Fibroblast of villous mesenchyme (primary cell): ENCODE measurements around the gene RBM6. TPM values are rescaled to one million over a fixed set of nuclear protein-coding genes. Genes with fewer than 3 reads are reported as not detected.

Source experiments
- DNase-seq: peaks from one replicate; pipeline ENCODE4 v3.0.0-alpha.2; 2010; ENCODE audit warnings: low read depth
- H3K4me3 ChIP-seq: 2 replicates; pipeline ENCODE4 v1.5.1; 2011; ENCODE audit warnings: low read depth, mild to moderate bottlenecking, low read length
- total RNA-seq: library from RNA; depleted of rRNA; stranded (reverse); fragments of >200 nt; gene quantifications from 2 replicates; pipeline ENCODE4 v1.2.3, GENCODE V29; 2012
- TF ChIP-seq, protein P1 (sequence below): IDR thresholded peaks from 2 replicates; pipeline ENCODE4 v1.5.1; 2012; ENCODE audit warnings: low read depth, mild to moderate bottlenecking, low read length; ENCODE audit not compliant: insufficient read depth

The RBM6 gene
- total RNA-seq, 1 donor = 61.7 TPM

DNA sequence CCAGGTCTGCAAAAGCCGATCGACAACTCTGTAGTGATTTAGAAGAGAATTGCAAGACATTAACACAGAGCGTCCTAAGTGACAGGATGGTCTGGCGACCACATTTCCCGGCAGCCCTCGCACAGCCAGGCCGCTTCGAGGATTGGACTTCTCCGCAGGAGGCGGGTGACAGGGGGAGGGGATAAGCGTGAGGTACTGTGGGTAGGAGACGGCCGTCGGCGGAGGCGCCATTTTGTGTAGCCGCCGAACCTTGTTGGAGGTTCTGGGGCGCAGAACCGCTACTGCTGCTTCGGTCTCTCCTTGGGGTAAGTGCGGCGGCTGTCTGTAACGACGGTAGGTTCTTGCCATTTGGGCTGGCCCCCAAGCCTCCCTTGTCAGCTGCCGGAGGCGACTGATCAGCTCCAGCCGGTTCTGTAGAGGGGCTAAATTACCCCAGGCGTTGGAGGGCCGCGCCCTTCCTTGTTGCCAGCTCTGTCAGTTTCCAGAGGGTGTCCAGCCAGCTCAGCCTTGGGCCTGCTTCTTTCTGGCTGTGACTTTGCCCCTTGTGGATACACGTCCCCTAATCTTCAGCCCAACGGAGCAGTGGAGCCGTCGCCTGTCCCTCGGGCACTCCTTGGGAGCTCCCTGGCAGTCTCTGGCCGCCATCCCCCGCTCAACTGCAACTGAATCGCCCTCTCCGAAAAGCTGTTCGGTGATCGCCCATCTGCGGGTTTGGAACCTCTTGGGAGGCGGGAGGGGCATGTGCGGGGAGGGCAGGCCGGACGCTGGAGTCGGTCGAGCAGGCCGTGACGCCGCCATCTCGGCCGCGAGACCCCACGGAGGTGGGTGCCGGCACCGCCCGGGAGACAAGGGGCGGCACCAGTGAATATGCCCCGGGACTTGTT lies 149.0 kb downstream of the RBM6 start, which contains the start of gene RBM5:
TSS of gene RBM5 (plus strand) at position 195 of the 884 bp plus-strand sequence. CDS start 1,516 bp downstream, outside the sequence.
- peak within 1 kb of the TSS; percentile 95 for H3K4me3 ChIP-seq
- TF ChIP-seq, protein P1, sequence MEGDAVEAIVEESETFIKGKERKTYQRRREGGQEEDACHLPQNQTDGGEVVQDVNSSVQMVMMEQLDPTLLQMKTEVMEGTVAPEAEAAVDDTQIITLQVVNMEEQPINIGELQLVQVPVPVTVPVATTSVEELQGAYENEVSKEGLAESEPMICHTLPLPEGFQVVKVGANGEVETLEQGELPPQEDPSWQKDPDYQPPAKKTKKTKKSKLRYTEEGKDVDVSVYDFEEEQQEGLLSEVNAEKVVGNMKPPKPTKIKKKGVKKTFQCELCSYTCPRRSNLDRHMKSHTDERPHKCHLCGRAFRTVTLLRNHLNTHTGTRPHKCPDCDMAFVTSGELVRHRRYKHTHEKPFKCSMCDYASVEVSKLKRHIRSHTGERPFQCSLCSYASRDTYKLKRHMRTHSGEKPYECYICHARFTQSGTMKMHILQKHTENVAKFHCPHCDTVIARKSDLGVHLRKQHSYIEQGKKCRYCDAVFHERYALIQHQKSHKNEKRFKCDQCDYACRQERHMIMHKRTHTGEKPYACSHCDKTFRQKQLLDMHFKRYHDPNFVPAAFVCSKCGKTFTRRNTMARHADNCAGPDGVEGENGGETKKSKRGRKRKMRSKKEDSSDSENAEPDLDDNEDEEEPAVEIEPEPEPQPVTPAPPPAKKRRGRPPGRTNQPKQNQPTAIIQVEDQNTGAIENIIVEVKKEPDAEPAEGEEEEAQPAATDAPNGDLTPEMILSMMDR = no peak
- DNase-seq = peak; percentile 93

DNA sequence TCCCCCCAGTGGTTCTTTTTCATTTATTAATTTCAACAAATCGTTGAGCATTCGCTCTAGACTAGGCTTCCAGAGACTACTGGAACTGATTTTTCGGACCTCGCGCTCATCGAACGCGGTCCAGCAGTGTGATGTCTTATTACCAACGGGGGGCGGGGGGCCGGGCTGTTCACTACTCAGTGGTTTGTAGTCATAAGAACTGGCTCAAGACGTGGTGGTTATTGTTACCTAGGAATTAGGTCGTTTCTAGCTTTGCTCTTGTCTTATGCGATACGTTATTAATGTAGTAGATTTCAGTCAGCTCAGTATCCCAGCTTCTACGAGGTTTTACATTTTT lies 149.6 kb downstream of the RBM6 start:
- DNase-seq = peak; percentile 38
- TF ChIP-seq, protein P1 = no peak
- H3K4me3 ChIP-seq = peak overlapping the region; percentile 95

DNA sequence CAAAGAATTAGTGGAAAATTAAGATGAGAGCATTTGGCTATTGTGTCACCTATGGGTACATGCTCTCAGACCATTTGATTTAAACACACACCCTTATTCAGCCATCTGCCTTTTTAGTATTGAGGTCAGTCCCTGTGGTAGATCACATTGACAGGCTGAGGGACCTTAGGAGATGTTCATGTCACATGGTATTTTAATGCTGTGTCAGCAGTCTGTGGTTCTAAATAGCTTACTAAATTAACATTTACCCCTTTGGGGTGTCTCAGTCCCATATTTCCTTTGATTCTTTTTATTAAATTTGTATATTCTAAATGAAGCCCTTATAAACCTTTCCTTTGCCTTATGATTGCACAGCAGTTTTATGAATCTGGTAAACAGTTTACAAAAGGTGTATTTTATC lies 151.0 kb downstream of the RBM6 start:
- peak; percentile 13 for DNase-seq
- TF ChIP-seq, protein P1 = no peak
- peak overlapping the region; percentile 95 for H3K4me3 ChIP-seq

DNA sequence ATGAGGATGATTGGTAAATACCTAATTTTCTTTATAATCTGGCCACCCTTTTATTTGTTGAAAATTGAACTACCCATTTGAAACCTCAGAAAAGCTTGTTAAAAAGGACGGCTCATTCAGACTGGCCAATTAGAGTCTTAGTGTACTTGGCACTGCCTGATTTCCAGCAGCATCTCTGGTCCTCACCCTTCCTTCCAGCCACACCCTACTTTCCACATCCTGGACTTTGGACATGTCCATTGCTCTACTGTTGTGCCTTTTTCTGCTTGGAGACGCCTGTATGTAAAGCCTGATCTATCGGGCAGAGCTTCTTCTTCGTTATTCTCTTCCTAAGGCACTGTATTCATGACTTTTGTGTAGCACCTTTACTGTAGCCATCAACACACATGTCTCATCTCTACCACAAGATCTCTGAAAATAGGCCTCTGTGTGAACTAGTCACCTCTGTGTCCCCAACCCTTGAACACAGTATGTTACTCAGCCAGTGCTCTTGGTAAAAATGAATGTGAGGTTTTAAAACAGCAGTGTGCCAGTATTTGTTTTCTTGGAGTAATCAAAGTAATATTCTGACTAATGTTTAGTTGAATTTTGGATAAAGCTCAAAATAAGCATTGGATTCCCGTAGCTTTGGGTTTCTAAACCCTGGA lies 155.5 kb downstream of the RBM6 start:
- no peak for DNase-seq
- TF ChIP-seq, protein P1 = no peak
- H3K4me3 ChIP-seq = no peak overlapping the region

DNA sequence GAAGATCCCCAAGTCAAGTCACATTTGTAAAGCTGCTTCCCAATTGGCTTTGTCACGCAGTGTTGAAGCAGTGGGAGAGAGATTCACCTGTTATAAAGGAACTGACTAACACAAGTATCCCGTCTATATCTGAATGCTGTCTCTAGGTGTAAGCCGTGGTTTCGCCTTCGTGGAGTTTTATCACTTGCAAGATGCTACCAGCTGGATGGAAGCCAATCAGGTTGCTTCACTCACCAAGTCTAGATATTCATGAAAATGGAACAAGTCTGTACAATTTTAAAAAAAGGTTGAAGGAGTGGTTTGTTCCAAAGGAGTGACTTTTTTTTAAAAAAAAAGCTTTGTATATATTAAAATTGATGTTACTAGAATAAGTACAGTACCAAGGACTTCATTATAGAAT lies 160.4 kb downstream of the RBM6 start:
- no peak overlapping the region for H3K4me3 ChIP-seq
- TF ChIP-seq, protein P1 = no peak
- no peak for DNase-seq

DNA sequence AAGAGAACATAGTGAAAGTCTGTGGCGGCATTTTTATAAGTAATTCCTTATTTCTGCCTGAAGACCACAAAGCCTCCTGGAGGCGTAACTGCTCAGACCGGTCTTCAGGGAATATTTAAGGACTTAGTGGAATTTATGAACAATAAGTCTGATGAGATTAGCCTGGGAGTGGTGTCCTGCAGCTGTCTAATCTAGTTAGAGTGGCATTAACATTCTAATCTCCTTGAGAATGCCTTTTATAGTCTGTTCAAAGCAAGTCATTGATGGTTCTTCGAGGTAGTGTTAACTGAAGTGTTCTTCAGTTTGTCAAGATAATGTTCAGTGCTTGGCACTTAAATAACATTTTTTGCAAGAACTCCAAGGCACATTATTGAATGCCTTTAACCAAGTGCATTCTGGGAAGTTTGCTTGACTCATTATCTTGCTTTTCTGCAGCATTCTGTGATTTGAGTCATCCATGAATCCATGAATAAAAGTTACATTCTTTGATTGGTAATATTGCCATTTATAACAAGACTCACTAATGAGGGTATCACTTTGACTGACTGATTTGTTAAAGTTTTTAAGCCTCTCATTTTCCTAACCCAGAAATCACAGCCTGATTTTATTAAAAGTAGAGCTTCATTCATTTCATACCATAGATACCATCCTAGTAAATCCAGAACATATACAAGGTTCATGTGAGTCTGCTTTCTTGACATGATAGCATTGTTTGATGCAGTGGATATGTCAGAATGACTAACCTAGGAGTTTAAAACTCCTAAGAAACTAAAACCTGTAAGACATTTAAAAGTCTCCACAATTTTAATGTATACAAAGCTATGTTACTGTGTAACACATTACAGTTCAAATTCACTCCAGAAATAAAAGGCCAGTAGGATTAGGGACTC lies 161.3 kb downstream of the RBM6 start:
- TF ChIP-seq, protein P1 = no peak
- no peak overlapping the region for H3K4me3 ChIP-seq
- no peak for DNase-seq
